Progenitor cell of endocrine pancreas (in vitro differentiated cells): Measurements from ENCODE around the gene SLC34A2. TPM values are rescaled to one million over a fixed set of nuclear protein-coding genes. Genes with fewer than 3 reads are reported as not detected.
"Not testable (repeated sequence)": the region's sequence is repeated elsewhere in the genome, so short reads cannot be mapped to it uniquely, and the experiment has no call there.

ENCODE experiments used
- DNase-seq: peaks from one replicate; pipeline ENCODE4 v3.0.0; 2021; ENCODE audit warnings: low spot score; ENCODE audit not compliant: unreplicated experiment
- H3K27ac Mint-ChIP-seq: 2 replicates; pipeline ENCODE4 v1.8.0; 2021; ENCODE audit warnings: mild to moderate bottlenecking, moderate library complexity, mixed read lengths
- H3K27me3 Mint-ChIP-seq: 2 replicates; pipeline ENCODE4 v1.8.0; 2021; ENCODE audit warnings: mixed read lengths
- H3K36me3 Mint-ChIP-seq: 2 replicates; pipeline ENCODE4 v1.8.0; 2022; ENCODE audit warnings: mixed read lengths; ENCODE audit not compliant: insufficient read depth
- H3K4me1 Mint-ChIP-seq: 2 replicates; pipeline ENCODE4 v1.8.0; 2021; ENCODE audit warnings: low read depth, mixed read lengths
- H3K4me3 Mint-ChIP-seq: 2 replicates; pipeline ENCODE4 v1.8.0; 2021; ENCODE audit warnings: low read depth, mild to moderate bottlenecking, moderate library complexity, mixed read lengths
- H3K9me3 Mint-ChIP-seq: 2 replicates; pipeline ENCODE4 v1.8.0; 2021; ENCODE audit warnings: low read depth, mixed read lengths
- long read RNA-seq: library from polyadenylated mRNA; unstranded; transcript quantifications from one replicate; pipeline ENCODE4 v2.0.0, GENCODE V29; 2020
- total RNA-seq: library from RNA; stranded (reverse); gene quantifications from 2 replicates; pipeline ENCODE4 v1.2.1, GENCODE V29; 2021
- TF ChIP-seq, protein P1 (sequence below): fragments of 200-600 bp; sonication (generic); IDR thresholded peaks from one replicate; pipeline ENCODE4 v1.5.0; 2021; ENCODE audit warnings: antibody characterized with exemption, mild to moderate bottlenecking; ENCODE audit not compliant: unreplicated experiment

SLC34A2 gene, protein sequence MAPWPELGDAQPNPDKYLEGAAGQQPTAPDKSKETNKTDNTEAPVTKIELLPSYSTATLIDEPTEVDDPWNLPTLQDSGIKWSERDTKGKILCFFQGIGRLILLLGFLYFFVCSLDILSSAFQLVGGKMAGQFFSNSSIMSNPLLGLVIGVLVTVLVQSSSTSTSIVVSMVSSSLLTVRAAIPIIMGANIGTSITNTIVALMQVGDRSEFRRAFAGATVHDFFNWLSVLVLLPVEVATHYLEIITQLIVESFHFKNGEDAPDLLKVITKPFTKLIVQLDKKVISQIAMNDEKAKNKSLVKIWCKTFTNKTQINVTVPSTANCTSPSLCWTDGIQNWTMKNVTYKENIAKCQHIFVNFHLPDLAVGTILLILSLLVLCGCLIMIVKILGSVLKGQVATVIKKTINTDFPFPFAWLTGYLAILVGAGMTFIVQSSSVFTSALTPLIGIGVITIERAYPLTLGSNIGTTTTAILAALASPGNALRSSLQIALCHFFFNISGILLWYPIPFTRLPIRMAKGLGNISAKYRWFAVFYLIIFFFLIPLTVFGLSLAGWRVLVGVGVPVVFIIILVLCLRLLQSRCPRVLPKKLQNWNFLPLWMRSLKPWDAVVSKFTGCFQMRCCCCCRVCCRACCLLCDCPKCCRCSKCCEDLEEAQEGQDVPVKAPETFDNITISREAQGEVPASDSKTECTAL
- 1.1 and 2.2 TPM in 2 replicates for total RNA-seq
- long read RNA-seq = 0 reads

DNA sequence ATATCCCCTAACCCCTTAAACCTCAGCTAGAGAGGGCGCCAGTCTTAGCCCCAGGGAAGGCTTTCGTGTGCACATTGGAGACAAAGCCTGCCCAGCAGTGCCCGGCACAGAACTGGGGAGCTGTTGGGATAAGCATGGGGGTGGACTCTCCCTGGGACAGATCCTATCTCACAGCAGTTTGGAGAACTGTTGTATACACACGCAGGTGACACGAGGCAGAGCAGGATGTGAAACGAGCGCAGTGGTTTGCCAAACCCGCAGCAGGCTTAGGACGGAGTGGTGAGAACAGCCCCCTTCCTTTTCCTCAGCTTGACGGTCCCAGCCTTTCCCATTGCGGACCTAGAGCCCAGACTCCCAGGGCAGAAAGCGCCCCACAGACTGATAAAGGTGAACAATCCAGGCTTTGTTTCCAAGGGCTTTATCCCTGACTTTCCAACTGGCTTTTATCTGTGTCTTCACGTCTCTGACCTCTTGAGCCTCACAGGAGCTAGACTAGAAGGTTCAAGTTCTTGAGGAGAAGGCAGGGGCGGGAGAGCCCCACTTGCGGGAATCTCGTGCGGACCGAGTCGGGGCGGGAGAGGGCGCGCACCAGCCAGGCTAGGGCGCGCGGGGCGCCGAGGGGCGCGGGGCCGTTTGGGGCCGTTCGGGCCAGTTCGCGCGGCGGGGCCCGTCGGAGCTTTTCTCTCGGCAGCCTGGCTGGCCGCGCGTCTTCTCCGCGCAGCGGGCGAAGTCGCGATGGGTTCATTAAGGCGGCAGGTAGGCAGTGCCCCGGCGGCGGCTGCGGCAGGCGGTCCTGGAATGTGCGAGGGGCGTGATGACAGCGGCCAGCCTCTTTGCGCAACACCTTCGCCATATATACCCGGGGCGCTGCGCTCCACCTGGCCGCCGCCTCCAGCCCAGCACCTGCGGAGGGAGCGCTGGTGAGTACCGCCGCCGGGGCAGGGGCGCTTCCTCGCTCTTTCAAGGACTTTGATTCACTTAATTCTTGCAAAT lies at the start of gene SLC34A2:
SLC34A2 (plus strand) TSS at position 881 of the 993 bp plus-strand sequence. CDS start 6,650 bp downstream, outside the sequence.
- H3K27me3 Mint-ChIP-seq = peaks cover 61% of the 10 kb centered on the region

DNA sequence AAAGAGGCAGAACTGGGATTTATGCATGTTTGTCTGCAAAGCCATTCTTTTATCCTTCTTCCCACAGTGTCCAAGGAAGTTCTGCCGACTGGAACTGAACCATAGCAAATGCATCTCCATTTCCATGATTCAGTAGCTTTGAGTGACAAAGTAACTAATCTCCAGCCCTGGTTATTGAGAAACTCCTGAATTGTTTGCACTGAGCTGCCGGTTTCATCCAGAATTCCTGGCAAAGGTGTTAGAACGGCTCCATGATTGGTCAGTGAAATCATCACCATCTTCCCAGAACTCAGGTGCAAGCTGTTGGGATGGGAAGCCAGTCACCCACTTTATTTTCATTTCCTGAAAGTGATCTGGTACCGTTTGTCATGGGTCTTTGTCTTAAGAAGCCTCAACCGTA lies 47.0 kb upstream of the SLC34A2 start:
- Mint-ChIP-seq H3K4me3 (no peak overlapping the region), H3K9me3 (no peaks in the 10 kb centered on the region), H3K4me1 (no peaks in the 10 kb centered on the region), H3K36me3 (no peaks in the 10 kb centered on the region), H3K27me3 (no peaks in the 10 kb centered on the region), H3K27ac (no peak overlapping the region)
- DNase-seq = no peak
- TF ChIP-seq, protein P1, sequence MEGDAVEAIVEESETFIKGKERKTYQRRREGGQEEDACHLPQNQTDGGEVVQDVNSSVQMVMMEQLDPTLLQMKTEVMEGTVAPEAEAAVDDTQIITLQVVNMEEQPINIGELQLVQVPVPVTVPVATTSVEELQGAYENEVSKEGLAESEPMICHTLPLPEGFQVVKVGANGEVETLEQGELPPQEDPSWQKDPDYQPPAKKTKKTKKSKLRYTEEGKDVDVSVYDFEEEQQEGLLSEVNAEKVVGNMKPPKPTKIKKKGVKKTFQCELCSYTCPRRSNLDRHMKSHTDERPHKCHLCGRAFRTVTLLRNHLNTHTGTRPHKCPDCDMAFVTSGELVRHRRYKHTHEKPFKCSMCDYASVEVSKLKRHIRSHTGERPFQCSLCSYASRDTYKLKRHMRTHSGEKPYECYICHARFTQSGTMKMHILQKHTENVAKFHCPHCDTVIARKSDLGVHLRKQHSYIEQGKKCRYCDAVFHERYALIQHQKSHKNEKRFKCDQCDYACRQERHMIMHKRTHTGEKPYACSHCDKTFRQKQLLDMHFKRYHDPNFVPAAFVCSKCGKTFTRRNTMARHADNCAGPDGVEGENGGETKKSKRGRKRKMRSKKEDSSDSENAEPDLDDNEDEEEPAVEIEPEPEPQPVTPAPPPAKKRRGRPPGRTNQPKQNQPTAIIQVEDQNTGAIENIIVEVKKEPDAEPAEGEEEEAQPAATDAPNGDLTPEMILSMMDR = no peak

More for the DNA sequence above, at the start of gene SLC34A2:
- Mint-ChIP-seq H3K4me3 (peak within 1 kb of the TSS; percentile 72), H3K36me3 (no peaks in the 10 kb centered on the region), H3K9me3 (no peaks in the 10 kb centered on the region), H3K27ac (peak within 1 kb of the TSS; percentile 84), H3K4me1 (peaks cover 9% of the 10 kb centered on the region)
- DNase-seq = peak; percentile 54
- TF ChIP-seq, protein P1 = peak; percentile 29

DNA sequence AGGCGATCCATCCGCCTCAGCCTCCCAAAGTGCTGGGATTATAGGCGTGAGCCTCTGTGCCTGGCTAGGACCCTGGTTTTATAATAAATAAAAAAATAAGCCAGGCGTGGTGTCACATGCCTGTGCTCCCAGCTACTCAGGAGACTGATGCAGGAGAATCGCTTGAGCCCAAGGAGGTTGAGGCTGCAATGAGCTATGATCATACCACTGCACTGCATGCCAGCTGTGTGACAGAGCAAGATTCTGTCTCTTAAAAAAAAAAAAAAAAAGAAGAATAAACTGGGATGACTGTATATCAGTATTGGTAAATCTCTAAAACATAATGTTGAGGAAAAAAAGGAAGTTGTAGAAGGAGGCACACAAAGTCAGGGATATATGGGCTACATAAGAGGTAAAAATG lies 45.7 kb upstream of the SLC34A2 start:
- DNase-seq = no peak
- no peak overlapping the region for H3K4me3 Mint-ChIP-seq
- H3K9me3 Mint-ChIP-seq = no peaks in the 10 kb centered on the region
- no peak overlapping the region for H3K27ac Mint-ChIP-seq
- no peaks in the 10 kb centered on the region for H3K27me3 Mint-ChIP-seq
- TF ChIP-seq, protein P1 = no peak
- H3K4me1 Mint-ChIP-seq = no peaks in the 10 kb centered on the region
- no peaks in the 10 kb centered on the region for H3K36me3 Mint-ChIP-seq

DNA sequence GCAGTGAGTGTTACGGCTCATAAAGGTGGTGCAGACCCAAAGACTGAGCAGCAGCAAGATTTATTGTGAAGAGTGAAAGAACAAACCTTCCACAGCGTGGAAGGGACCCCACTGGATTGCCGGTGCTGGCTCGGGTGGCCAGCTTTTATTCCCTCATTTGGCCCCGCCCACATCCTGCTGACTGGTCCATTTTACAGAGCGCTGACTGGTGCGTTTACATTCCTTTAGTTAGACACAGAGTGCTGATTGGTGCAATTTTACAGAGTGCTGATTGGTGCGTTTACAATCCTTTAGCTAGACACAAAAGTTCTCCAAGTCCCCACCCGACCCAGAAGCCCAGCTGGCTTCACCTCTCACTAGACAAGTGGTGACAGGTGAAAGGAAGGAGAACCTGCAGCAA lies 42.0 kb upstream of the SLC34A2 start:
- H3K9me3 Mint-ChIP-seq, H3K36me3 Mint-ChIP-seq, DNase-seq, H3K4me3 Mint-ChIP-seq, H3K27ac Mint-ChIP-seq, H3K4me1 Mint-ChIP-seq, H3K27me3 Mint-ChIP-seq: not testable (repeated sequence)

DNA sequence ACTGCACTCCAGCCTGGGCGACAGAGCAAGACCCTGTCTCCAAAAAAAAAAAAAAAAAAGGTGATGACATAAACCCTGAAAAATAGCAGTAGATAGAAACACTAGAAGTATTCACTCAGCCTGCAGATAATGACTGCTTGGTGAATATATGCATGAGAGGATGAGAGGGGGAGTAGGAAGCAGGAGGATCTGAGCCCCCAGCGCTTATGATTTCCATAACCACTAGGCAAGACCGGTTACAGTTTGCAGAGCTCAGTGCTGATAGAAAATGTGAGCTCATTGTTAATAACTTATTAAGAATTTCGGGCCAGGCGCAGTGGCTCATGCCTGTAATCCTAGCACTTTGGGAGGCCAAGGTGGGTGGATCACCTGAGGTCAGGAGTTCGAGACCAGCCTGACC lies 40.8 kb upstream of the SLC34A2 start:
- H3K36me3 Mint-ChIP-seq = no peaks in the 10 kb centered on the region
- TF ChIP-seq, protein P1 = no peak
- no peaks in the 10 kb centered on the region for H3K4me1 Mint-ChIP-seq
- no peak overlapping the region for H3K4me3 Mint-ChIP-seq
- no peak for DNase-seq
- no peaks in the 10 kb centered on the region for H3K27me3 Mint-ChIP-seq
- no peak overlapping the region for H3K27ac Mint-ChIP-seq
- H3K9me3 Mint-ChIP-seq = no peaks in the 10 kb centered on the region
